GM12878 (cell line): Measurements from ENCODE around the gene MSGN1. TPM values are rescaled to one million over a fixed set of nuclear protein-coding genes. Genes with fewer than 3 reads are reported as not detected.

Experiments used
- ATAC-seq: fragments of 200-7000 bp; cut with Tn5 transposase; 3 replicates; pipeline ENCODE4 v1.9.1; 2020; ENCODE audit warnings: mild to moderate bottlenecking, moderate library complexity
- BruUV-seq: library from RNA; stranded (reverse); fragments of 400-500 nt; replicated peaks from 2 replicates; lab custom pipeline; 2021; lab: Mats Ljungman, UMichigan
- CTCF ChIA-PET: fragments of 300-600 bp; sonication (Branson Sonifier 250); formaldehyde crosslinking; extraction: SDS; loops from one replicate; lab custom pipeline; 2021; ENCODE audit warnings: inconsistent platforms; lab: Yijun Ruan, JAX
- POLR2A ChIA-PET: fragments of 350-600 bp; formaldehyde crosslinking; extraction: SDS; loops from one replicate; lab custom pipeline; 2021; ENCODE audit warnings: inconsistent platforms; lab: Charles Lee
- RAD21 ChIA-PET: fragments of 300-600 bp; sonication (Branson Sonifier 250); formaldehyde crosslinking; loops from one replicate; lab custom pipeline; 2023; ENCODE audit warnings: antibody characterized with exemption; ENCODE audit not compliant: unreplicated experiment; lab: Charles Lee
- SMC1A ChIA-PET: fragments of 300-600 bp; sonication (Branson Sonifier 250); formaldehyde crosslinking; loops from one replicate; lab custom pipeline; 2023; ENCODE audit not compliant: unreplicated experiment, uncharacterized antibody; lab: Charles Lee
- DNase-seq: peaks from one replicate; pipeline ENCODE4 v3.0.0-alpha.2; 2011; ENCODE audit warnings: low read depth, low spot score
- FAIRE-seq: peaks from 3 replicates; lab custom pipeline; 2011; peaks lifted over from hg19 to GRCh38; lab: Jason Lieb, UNC
- H2AFZ ChIP-seq: 2 replicates; pipeline ENCODE4 v1.6.0; 2011; ENCODE audit warnings: low read depth, low read length, control low read depth; ENCODE audit not compliant: control insufficient read depth
- H3K27ac ChIP-seq: 2 replicates; pipeline ENCODE4 v1.5.1; 2011; ENCODE audit warnings: control low read depth; ENCODE audit not compliant: control insufficient read depth, insufficient read depth
- H3K27me3 ChIP-seq, 2 experiments: replicated peaks in 1 of 2; 2 replicates each; pipeline versions ENCODE4 v1.6.0 to v1.6.1; 2011; ENCODE audit warnings: low read length in 1 of 2; ENCODE audit not compliant: control insufficient read depth in 2 of 2, insufficient read depth in 2 of 2
- H3K36me3 ChIP-seq, 2 experiments: 2 replicates each; pipeline ENCODE4 v1.5.1; 2011; ENCODE audit warnings: low read length in 1 of 2; ENCODE audit not compliant: control insufficient read depth in 2 of 2, insufficient read depth in 2 of 2
- H3K4me1 ChIP-seq: 2 replicates; pipeline ENCODE4 v1.6.1; 2011; ENCODE audit warnings: mild to moderate bottlenecking, low read length, moderate library complexity, mixed read lengths; ENCODE audit not compliant: control insufficient read depth, insufficient read depth
- H3K4me2 ChIP-seq: 2 replicates; pipeline ENCODE4 v1.6.0; 2011; ENCODE audit warnings: control low read depth; ENCODE audit not compliant: control insufficient read depth, insufficient read depth
- H3K4me3 ChIP-seq: fragments of 200-600 bp; sonication (generic); 2 replicates; pipeline ENCODE4 v1.5.1; 2016
- H3K79me2 ChIP-seq: 2 replicates; pipeline ENCODE4 v1.6.0; 2011; ENCODE audit warnings: low read length; ENCODE audit not compliant: control insufficient read depth, insufficient read depth
- H3K9ac ChIP-seq: 2 replicates; pipeline ENCODE4 v1.8.0; 2011; ENCODE audit warnings: low read length, control low read depth, mixed read lengths; ENCODE audit not compliant: control insufficient read depth, insufficient read depth
- H3K9me3 ChIP-seq: replicated peaks from 3 replicates; pipeline ENCODE4 v1.5.1; 2011; ENCODE audit warnings: mild to moderate bottlenecking, low read length; ENCODE audit not compliant: control insufficient read depth, insufficient read depth
- H4K20me1 ChIP-seq: 2 replicates; pipeline ENCODE4 v1.6.0; 2011; ENCODE audit not compliant: control insufficient read depth, insufficient read depth
- ATF2 ChIP-seq: IDR thresholded peaks from 2 replicates; pipeline ENCODE4 v1.6.1; 2012; ENCODE audit warnings: low read length, inconsistent platforms
- BHLHE40 ChIP-seq, 2 experiments: fragments of 450-650 bp in 1 of 2; IDR thresholded peaks; 2 replicates each; pipeline ENCODE4 v1.6.1; 2011 to 2017; ENCODE audit warnings: low read depth in 2 of 2, borderline replicate concordance in 1 of 2, improper control_type of control experiment in 1 of 2, low read length in 1 of 2, mild to moderate bottlenecking in 1 of 2
- IKZF1 ChIP-seq: fragments of 450-650 bp; conservative IDR thresholded peaks from 2 replicates; pipeline ENCODE4 v1.6.1; 2017; ENCODE audit warnings: antibody characterized with exemption, mild to moderate bottlenecking
- IKZF2 ChIP-seq, 2 experiments: fragments of 450-650 bp; IDR thresholded peaks; 2 replicates each; pipeline ENCODE4 v1.6.1; 2017; ENCODE audit warnings: mild to moderate bottlenecking in 2 of 2, moderate library complexity in 2 of 2
- IRF4 ChIP-seq: IDR thresholded peaks from 2 replicates; pipeline ENCODE4 v1.6.1; 2011; ENCODE audit warnings: low read depth, low read length
- MEF2B ChIP-seq: fragments of 450-650 bp; IDR thresholded peaks from 2 replicates; pipeline ENCODE4 v1.6.1; 2018; ENCODE audit warnings: mild to moderate bottlenecking, moderate library complexity; ENCODE audit not compliant: partially characterized antibody, poor library complexity, severe bottlenecking
- NBN ChIP-seq: fragments of 450-650 bp; IDR thresholded peaks from 2 replicates; pipeline ENCODE4 v1.6.1; 2016
- NKRF ChIP-seq: fragments of 450-650 bp; conservative IDR thresholded peaks from 2 replicates; pipeline ENCODE4 v1.6.1; 2017; ENCODE audit warnings: mild to moderate bottlenecking, moderate library complexity
- NR2F1 ChIP-seq: fragments of 450-650 bp; conservative IDR thresholded peaks from 2 replicates; pipeline ENCODE4 v1.6.1; 2017; ENCODE audit warnings: mild to moderate bottlenecking
- RAD51 ChIP-seq: fragments of 450-650 bp; IDR thresholded peaks from 2 replicates; pipeline ENCODE4 v1.6.1; 2016; ENCODE audit warnings: moderate library complexity, mild to moderate bottlenecking, inconsistent platforms
- RELA ChIP-seq: fragments of 450-650 bp; IDR thresholded peaks from 2 replicates; pipeline ENCODE4 v1.8.0; 2014; ENCODE audit warnings: borderline replicate concordance; ENCODE audit not compliant: partially characterized antibody
- RELB ChIP-seq: fragments of 450-650 bp; IDR thresholded peaks from 2 replicates; pipeline ENCODE4 v1.6.1; 2017; ENCODE audit warnings: low read depth, mild to moderate bottlenecking, moderate library complexity
- SMARCA5 ChIP-seq: fragments of 450-650 bp; IDR thresholded peaks from 2 replicates; pipeline ENCODE4 v1.6.1; 2017; ENCODE audit warnings: mild to moderate bottlenecking
- ZNF384 ChIP-seq: IDR thresholded peaks from 2 replicates; pipeline ENCODE4 v1.6.1; 2012; ENCODE audit warnings: low read depth, mild to moderate bottlenecking, low read length, improper control_type of control experiment, borderline replicate concordance
- ZNF687 ChIP-seq: fragments of 450-650 bp; IDR thresholded peaks from 2 replicates; pipeline ENCODE4 v1.6.1; 2017; ENCODE audit warnings: mild to moderate bottlenecking, moderate library complexity
- WGBS: methylation state at CpG from one replicate; pipeline ENCODE4 v1.1.6; 2016; ENCODE audit warnings: low lambda C conversion rate; ENCODE audit not compliant: insufficient replicate concordance, insufficient coverage; ENCODE audit errors: missing lambda C conversion rate; 5-methylcytosine and 5-hydroxymethylcytosine counted together
- in situ Hi-C: fragments of 300-500 bp; cut with MboI; formaldehyde crosslinking; loops from 9 replicates; pipeline ENCODE4 v1.14.3; 2018; ENCODE audit warnings: mixed read lengths
- intact Hi-C: fragments of 100-400 bp; cut with micrococcal nuclease; formaldehyde crosslinking; loops from one replicate; pipeline ENCODE4 v1.14.2; 2022; ENCODE audit not compliant: unreplicated experiment
- polyA plus RNA-seq, 11 experiments: library from polyadenylated mRNA; depleted of rRNA in 4 of 11; unstranded in 6 of 11; stranded (reverse) in 5 of 11; fragments of >200 nt; fragmentation: Nextera tagmentation in 4 of 11; fragmentation: Illumina TruSeq in 1 of 11; extraction: Ambion mirVana in 4 of 11; extraction: Trizol in 1 of 11; gene quantifications; 1 replicate in 1 of 11; 2 replicates in 10 of 11; pipeline versions ENCODE4 v1.2.1 to v1.2.3, GENCODE V29; 2011 to 2016; ENCODE audit warnings: inconsistent platforms in 2 of 11, missing spikeins in 2 of 11, low read depth in 1 of 11
- total RNA-seq, 4 experiments: library from RNA; depleted of rRNA in 3 of 4; stranded (reverse); fragments of >200 nt in 3 of 4; fragmentation: Illumina TruSeq in 1 of 4; extraction: Trizol in 1 of 4; gene quantifications; 2 replicates each; pipeline versions ENCODE4 v1.2.1 to v1.2.3, GENCODE V29; 2013 to 2021

Gene MSGN1
- total and polyA plus RNA-seq, 10 of the 15 experiments (the other 5 are each of a cell fraction or from before 2014, with no cell fraction given), result 0.27 TPM; not detected in 9

- RAD21 ChIA-PET, result interaction anchor here (0.7 to 9.9 kb wide), 10 partner anchors 9 to 134 kb away, joined by 3 to 96 read pairs (median 6); partner anchors contain the start of genes GEN1, MSGN1 and SMC6
- no peaks in the 10 kb centered on the region for H3K27me3 ChIP-seq
- 26% methylated on average over 2 of the region's 2 CpGs for WGBS
- H3K4me1 ChIP-seq, result peaks cover 24% of the 10 kb centered on the region
- FAIRE-seq (no peak), DNase-seq (no peak), ATAC-seq (peak; percentile 67)
- no TSS peak for BruUV-seq
- SMC1A ChIA-PET, result interaction anchor here (0.7 to 12.9 kb wide), 10 partner anchors 9 to 336 kb away, joined by 3 to 288 read pairs (median 4); partner anchors contain the start of gene MSGN1
- H3K4me2 ChIP-seq, result peak overlapping the region; percentile 86; the same call in 1 of the 2 replicates
- no peak overlapping the region for H3K27ac ChIP-seq
- CTCF ChIA-PET, result interaction anchor here (0.9 to 7.8 kb wide), 9 partner anchors 9 to 86 kb away, joined by 3 to 77 read pairs (median 7); partner anchors contain the start of genes GEN1, MSGN1 and SMC6
- H3K4me3 ChIP-seq, result no peak overlapping the region
- no peaks in the 10 kb centered on the region for H4K20me1 ChIP-seq
- in situ Hi-C loops (no loop called here), intact Hi-C loops (no loop called here)
- H2AFZ ChIP-seq, result peak overlapping the region; percentile 5; the same call in 1 of the 2 replicates
- POLR2A ChIA-PET, result interaction anchor here (0.6 to 9.6 kb wide), 5 partner anchors 9 to 1142 kb away, joined by 3 to 108 read pairs (median 8); partner anchors contain the start of gene MSGN1
- no peaks in the 10 kb centered on the region for H3K36me3 ChIP-seq
- H3K9ac ChIP-seq, result no peak overlapping the region
- H3K79me2 ChIP-seq, result no peaks in the 10 kb centered on the region
- H3K9me3 ChIP-seq, result no peaks in the 10 kb centered on the region
- TF ChIP-seq BHLHE40 (IDR thresholded peaks at IDR 0.05; ENCODE audit: borderline replicate concordance in 1 of 2, low read depth in 2 of 2, low read length in 1 of 2) (peak; percentile 16 to 55; a peak in 1 of 4 replicates), IKZF1 (peak; percentile 86), RAD51 (peak; percentile 45), SMARCA5 (no peak), ATF2 (no peak), NBN (peak; percentile 32; the same call in 1 of the 2 replicates), IRF4 (0 out of 2 replicates have a peak, but pooled peaks have one; percentile 36), MEF2B (peak; percentile 10), NKRF (peak; percentile 51; the same call in 1 of the 2 replicates), RELA (no peak), ZNF687 (peak; percentile 76), RELB (peak; percentile 83), ZNF384 (0 out of 2 replicates have a peak, but pooled peaks have one; percentile 7), IKZF2 (IDR thresholded peaks at IDR 0.05) (peak; percentile 89 to 91), NR2F1 (no peak)
Observed at GRCh38 chr2:17805166-17805565, 11.1 kb upstream of the MSGN1 start.
